ENCODE measurements around the gene LAMC1. TPM values are rescaled to one million over a fixed set of nuclear protein-coding genes. Genes with fewer than 3 reads are reported as not detected.

LAMC1 gene
- total and polyA plus RNA-seq, 5 donors from 2014 or later: 1.1 TPM; not detected in 4

- Mint-ChIP-seq H3K27ac (no peak overlapping the region), H3K4me3 (no peak overlapping the region), H3K27me3 (peaks cover 17% of the 10 kb centered on the region), H3K36me3 (no peaks in the 10 kb centered on the region), H3K9me3 (no peaks in the 10 kb centered on the region), H3K4me1 (no peaks in the 10 kb centered on the region)
- peaks cover 5% of the 10 kb centered on the region for H3K27me3 ChIP-seq (ENCODE audit: control insufficient read depth, insufficient read depth, low read length)
- H3K4me1 ChIP-seq (ENCODE audit: control insufficient read depth, insufficient read depth, low read length, poor library complexity, severe bottlenecking): no peaks in the 10 kb centered on the region
- H3K36me3 ChIP-seq (ENCODE audit: control insufficient read depth, insufficient read depth, low read length): no peaks in the 10 kb centered on the region
- ATAC-seq (ENCODE audit: low read depth in 2 of 2) (no peak), DNase-seq (no peak)
- no peaks in the 10 kb centered on the region for H3K9me3 ChIP-seq (ENCODE audit: control insufficient read depth in 2 of 2, low read length in 2 of 2)
- no peak overlapping the region for H3K4me3 ChIP-seq (ENCODE audit: low read depth, low read length)
- no peak overlapping the region for H3K27ac ChIP-seq (ENCODE audit: insufficient read depth, low read length, poor library complexity, severe bottlenecking)
These were observed 51.0 kb downstream of the LAMC1 start for GRCh38 chr1:183074215-183074614.

DNA sequence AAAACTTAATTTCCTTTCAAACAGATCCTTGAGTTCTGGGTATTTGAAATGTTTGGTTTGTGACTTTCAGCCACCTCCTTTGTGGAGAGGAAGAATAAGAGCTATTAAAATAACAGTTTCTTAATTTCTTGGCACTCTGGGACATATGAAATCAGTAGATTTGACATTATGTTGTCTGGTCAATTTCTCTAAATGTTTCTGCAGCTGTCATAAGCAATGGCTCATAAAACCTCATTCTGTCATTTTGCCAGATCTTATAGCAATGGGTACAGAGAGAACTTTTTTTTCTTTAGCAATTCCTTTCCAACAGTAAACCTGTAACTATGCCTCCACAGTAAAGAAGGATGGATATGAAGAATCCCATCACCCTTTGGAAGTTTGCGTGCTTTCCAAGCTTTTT is 52.6 kb downstream of the LAMC1 start:
- Mint-ChIP-seq H3K27ac (no peak overlapping the region), H3K36me3 (no peaks in the 10 kb centered on the region), H3K27me3 (peaks cover 7% of the 10 kb centered on the region), H3K4me1 (no peaks in the 10 kb centered on the region), H3K4me3 (no peak overlapping the region), H3K9me3 (no peaks in the 10 kb centered on the region)
- no peaks in the 10 kb centered on the region for H3K4me1 ChIP-seq (ENCODE audit: control insufficient read depth, insufficient read depth, low read length, poor library complexity, severe bottlenecking)
- no peak overlapping the region for H3K27ac ChIP-seq (ENCODE audit: insufficient read depth, low read length, poor library complexity, severe bottlenecking)
- H3K27me3 ChIP-seq (ENCODE audit: control insufficient read depth, insufficient read depth, low read length): peaks cover 5% of the 10 kb centered on the region
- no peak overlapping the region for H3K4me3 ChIP-seq (ENCODE audit: low read depth, low read length)
- H3K9me3 ChIP-seq (ENCODE audit: control insufficient read depth in 2 of 2, low read length in 2 of 2): no peaks in the 10 kb centered on the region
- no peaks in the 10 kb centered on the region for H3K36me3 ChIP-seq (ENCODE audit: control insufficient read depth, insufficient read depth, low read length)
- DNase-seq (no peak), ATAC-seq (ENCODE audit: low read depth in 2 of 2) (no peak)

DNA sequence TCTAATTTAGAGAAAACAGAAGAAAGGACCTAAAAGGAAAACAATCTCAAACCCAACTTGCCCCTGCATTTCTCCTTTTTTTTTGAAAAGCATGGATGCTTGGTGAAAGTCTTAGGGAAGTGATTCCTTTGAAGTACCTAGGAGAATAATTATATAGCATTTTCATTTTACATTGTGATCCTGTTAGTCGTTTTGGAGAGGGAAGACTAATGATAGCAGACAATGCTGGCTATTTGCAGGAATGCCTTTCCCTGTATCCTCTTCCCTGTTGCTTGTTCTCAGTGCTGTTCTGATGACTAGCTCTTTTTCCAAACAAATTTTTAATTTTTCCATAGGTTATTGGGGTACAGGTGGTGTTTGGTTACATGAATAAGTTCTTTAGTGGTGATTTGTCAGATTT is 53.9 kb downstream of the LAMC1 start:
- Mint-ChIP-seq H3K9me3 (no peaks in the 10 kb centered on the region), H3K27ac (no peak overlapping the region), H3K4me1 (no peaks in the 10 kb centered on the region), H3K36me3 (no peaks in the 10 kb centered on the region), H3K27me3 (peaks cover 7% of the 10 kb centered on the region), H3K4me3 (no peak overlapping the region)
- Histone ChIP-seq H3K4me1 (ENCODE audit: control insufficient read depth, insufficient read depth, low read length, poor library complexity, severe bottlenecking) (no peaks in the 10 kb centered on the region), H3K9me3 (ENCODE audit: control insufficient read depth in 2 of 2, low read length in 2 of 2) (no peaks in the 10 kb centered on the region), H3K36me3 (ENCODE audit: control insufficient read depth, insufficient read depth, low read length) (no peaks in the 10 kb centered on the region), H3K27ac (ENCODE audit: insufficient read depth, low read length, poor library complexity, severe bottlenecking) (no peak overlapping the region), H3K27me3 (ENCODE audit: control insufficient read depth, insufficient read depth, low read length) (no peaks in the 10 kb centered on the region), H3K4me3 (ENCODE audit: low read depth, low read length) (no peak overlapping the region)
- DNase-seq (no peak), ATAC-seq (ENCODE audit: low read depth in 2 of 2) (no peak)

DNA sequence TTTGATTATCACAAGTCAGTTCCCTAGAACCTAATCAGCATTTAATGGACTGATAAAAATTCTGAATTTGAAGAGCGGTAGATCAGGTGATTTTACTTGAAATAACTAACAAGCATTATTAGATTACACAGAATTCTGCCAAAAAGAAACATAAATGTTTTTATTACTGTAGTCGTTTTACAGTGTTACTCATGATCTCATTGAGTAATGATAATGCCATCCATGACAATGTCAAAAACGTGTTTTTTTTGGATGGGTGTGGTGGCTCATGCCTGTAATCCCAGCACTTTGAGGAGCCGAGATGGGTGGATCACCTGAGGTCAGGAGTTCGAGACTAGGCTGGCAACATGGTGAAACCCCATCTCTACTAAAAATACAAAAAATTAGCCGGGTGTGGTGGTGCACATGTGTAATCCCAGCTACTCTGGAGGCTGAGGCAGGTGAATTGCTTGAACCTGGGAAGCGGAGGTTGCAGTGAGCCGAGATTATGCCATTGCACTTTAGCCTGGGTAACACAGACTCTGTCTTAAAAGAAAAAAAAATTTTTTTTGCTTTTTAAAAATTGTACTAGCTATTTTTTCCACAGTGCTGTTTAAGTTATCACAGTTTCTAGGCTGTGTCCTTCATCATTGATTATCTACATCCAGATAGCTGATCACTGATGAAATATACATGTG is 56.6 kb downstream of the LAMC1 start:
- H3K27me3 ChIP-seq (ENCODE audit: control insufficient read depth, insufficient read depth, low read length): no peaks in the 10 kb centered on the region
- DNase-seq (no peak), ATAC-seq (ENCODE audit: low read depth in 2 of 2) (no peak)
- no peak overlapping the region for H3K4me3 Mint-ChIP-seq
- H3K4me3 ChIP-seq (ENCODE audit: low read depth, low read length): no peak overlapping the region
- peaks cover 0 to 2% (median 0%) of the 10 kb centered on the region in 7 donors for H3K9me3 Mint-ChIP-seq
- H3K9me3 ChIP-seq (ENCODE audit: control insufficient read depth in 2 of 2, low read length in 2 of 2): no peaks in the 10 kb centered on the region
- no peak overlapping the region for H3K27ac ChIP-seq (ENCODE audit: insufficient read depth, low read length, poor library complexity, severe bottlenecking)
- H3K27ac Mint-ChIP-seq: no peak overlapping the region
- no peaks in the 10 kb centered on the region for H3K4me1 Mint-ChIP-seq
- no peaks in the 10 kb centered on the region for H3K4me1 ChIP-seq (ENCODE audit: control insufficient read depth, insufficient read depth, low read length, poor library complexity, severe bottlenecking)
- no peaks in the 10 kb centered on the region for H3K36me3 Mint-ChIP-seq
- peaks cover 7% of the 10 kb centered on the region for H3K27me3 Mint-ChIP-seq
- no peaks in the 10 kb centered on the region for H3K36me3 ChIP-seq (ENCODE audit: control insufficient read depth, insufficient read depth, low read length)

DNA sequence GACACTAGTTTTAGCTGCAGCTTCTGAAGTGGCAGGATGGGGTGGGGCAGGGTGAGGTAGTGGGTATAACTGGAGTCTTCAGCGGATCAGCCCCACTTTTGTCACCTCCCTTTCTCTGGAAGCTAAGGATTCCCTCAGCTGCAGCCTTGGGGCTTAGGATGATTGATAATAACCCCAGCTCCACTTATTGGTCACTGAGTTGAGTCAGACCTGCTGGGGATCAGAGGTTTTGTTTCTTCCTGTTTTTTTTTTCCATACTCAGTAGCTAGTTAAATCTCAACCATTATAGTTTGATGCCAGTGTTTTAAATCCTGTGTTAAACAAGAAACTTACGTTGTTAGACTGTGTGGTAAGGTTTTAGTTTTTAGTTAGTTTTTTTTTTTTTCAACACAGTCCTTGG is 57.2 kb downstream of the LAMC1 start:
- Histone ChIP-seq H3K4me1 (ENCODE audit: control insufficient read depth, insufficient read depth, low read length, poor library complexity, severe bottlenecking) (no peaks in the 10 kb centered on the region), H3K9me3 (ENCODE audit: control insufficient read depth in 2 of 2, low read length in 2 of 2) (no peaks in the 10 kb centered on the region), H3K27ac (ENCODE audit: insufficient read depth, low read length, poor library complexity, severe bottlenecking) (no peak overlapping the region), H3K27me3 (ENCODE audit: control insufficient read depth, insufficient read depth, low read length) (no peaks in the 10 kb centered on the region), H3K4me3 (ENCODE audit: low read depth, low read length) (no peak overlapping the region), H3K36me3 (ENCODE audit: control insufficient read depth, insufficient read depth, low read length) (no peaks in the 10 kb centered on the region)
- no peaks in the 10 kb centered on the region for H3K4me1 Mint-ChIP-seq
- peaks cover 4% of the 10 kb centered on the region for H3K27me3 Mint-ChIP-seq
- H3K36me3 Mint-ChIP-seq: no peaks in the 10 kb centered on the region
- peaks cover 0 to 2% (median 0%) of the 10 kb centered on the region in 7 donors for H3K9me3 Mint-ChIP-seq
- H3K27ac Mint-ChIP-seq: no peak overlapping the region
- no peak overlapping the region for H3K4me3 Mint-ChIP-seq
- DNase-seq (no peak), ATAC-seq (ENCODE audit: low read depth in 2 of 2) (no peak)

GRCh38 chr1:183081402-183082120 is 58.3 kb downstream of the LAMC1 start:
- Histone ChIP-seq H3K4me1 (ENCODE audit: control insufficient read depth, insufficient read depth, low read length, poor library complexity, severe bottlenecking) (no peaks in the 10 kb centered on the region), H3K9me3 (ENCODE audit: control insufficient read depth in 2 of 2, low read length in 2 of 2) (no peaks in the 10 kb centered on the region), H3K4me3 (ENCODE audit: low read depth, low read length) (no peak overlapping the region), H3K36me3 (ENCODE audit: control insufficient read depth, insufficient read depth, low read length) (no peaks in the 10 kb centered on the region), H3K27me3 (ENCODE audit: control insufficient read depth, insufficient read depth, low read length) (no peaks in the 10 kb centered on the region), H3K27ac (ENCODE audit: insufficient read depth, low read length, poor library complexity, severe bottlenecking) (no peak overlapping the region)
- ATAC-seq (ENCODE audit: low read depth in 2 of 2) (no peak), DNase-seq (no peak)
- peaks cover 7% of the 10 kb centered on the region for H3K27me3 Mint-ChIP-seq
- no peaks in the 10 kb centered on the region for H3K36me3 Mint-ChIP-seq
- no peaks in the 10 kb centered on the region for H3K4me1 Mint-ChIP-seq
- H3K9me3 Mint-ChIP-seq: peaks cover 0 to 2% (median 0%) of the 10 kb centered on the region in 7 donors
- no peak overlapping the region for H3K27ac Mint-ChIP-seq
- no peak overlapping the region for H3K4me3 Mint-ChIP-seq

DNA sequence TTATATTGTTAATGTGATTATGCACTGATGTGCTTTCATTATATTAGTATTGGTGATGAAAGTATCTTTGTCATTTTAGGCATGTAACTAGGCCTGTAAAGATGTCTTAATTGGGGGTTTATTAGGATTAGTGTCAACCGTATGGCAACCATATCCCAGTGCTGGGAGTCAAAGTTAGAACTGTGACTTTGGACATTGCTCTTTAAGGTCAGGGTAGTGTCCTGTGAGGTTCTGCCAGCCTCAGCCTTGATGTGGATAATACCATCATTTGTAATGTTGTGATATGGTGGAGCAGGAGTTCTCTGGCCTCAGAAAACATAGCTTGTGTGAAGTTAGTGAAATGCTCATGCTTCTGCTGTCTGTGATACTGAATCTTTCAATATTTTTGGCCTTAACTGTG is 59.4 kb downstream of the LAMC1 start:
- H3K36me3 ChIP-seq (ENCODE audit: control insufficient read depth, insufficient read depth, low read length): no peaks in the 10 kb centered on the region
- DNase-seq: no peak
- Mint-ChIP-seq H3K27ac (no peak overlapping the region), H3K36me3 (no peaks in the 10 kb centered on the region), H3K4me1 (no peaks in the 10 kb centered on the region), H3K27me3 (peaks cover 9% of the 10 kb centered on the region), H3K9me3 (peaks cover 0 to 2% (median 0%) of the 10 kb centered on the region in 7 donors), H3K4me3 (no peak overlapping the region)
- no peak overlapping the region for H3K27ac ChIP-seq (ENCODE audit: insufficient read depth, low read length, poor library complexity, severe bottlenecking)
- no peaks in the 10 kb centered on the region for H3K27me3 ChIP-seq (ENCODE audit: control insufficient read depth, insufficient read depth, low read length)
- no peak overlapping the region for H3K4me3 ChIP-seq (ENCODE audit: low read depth, low read length)
- ATAC-seq (ENCODE audit: low read depth in 2 of 2): no peak
- H3K4me1 ChIP-seq (ENCODE audit: control insufficient read depth, insufficient read depth, low read length, poor library complexity, severe bottlenecking): no peaks in the 10 kb centered on the region
- no peaks in the 10 kb centered on the region for H3K9me3 ChIP-seq (ENCODE audit: control insufficient read depth in 2 of 2, low read length in 2 of 2)

GRCh38 chr1:183087001-183087400 is 63.8 kb downstream of the LAMC1 start:
- peaks cover 10% of the 10 kb centered on the region for H3K27me3 Mint-ChIP-seq
- H3K9me3 Mint-ChIP-seq: peaks cover 0 to 2% (median 0%) of the 10 kb centered on the region in 7 donors
- no peak overlapping the region for H3K4me3 Mint-ChIP-seq
- no peak overlapping the region for H3K27ac ChIP-seq (ENCODE audit: insufficient read depth, low read length, poor library complexity, severe bottlenecking)
- no peaks in the 10 kb centered on the region for H3K36me3 Mint-ChIP-seq
- no peak for DNase-seq
- H3K4me1 ChIP-seq (ENCODE audit: control insufficient read depth, insufficient read depth, low read length, poor library complexity, severe bottlenecking): no peaks in the 10 kb centered on the region
- H3K9me3 ChIP-seq (ENCODE audit: control insufficient read depth in 2 of 2, low read length in 2 of 2): no peaks in the 10 kb centered on the region
- no peaks in the 10 kb centered on the region for H3K36me3 ChIP-seq (ENCODE audit: control insufficient read depth, insufficient read depth, low read length)
- H3K27ac Mint-ChIP-seq: no peak overlapping the region
- H3K27me3 ChIP-seq (ENCODE audit: control insufficient read depth, insufficient read depth, low read length): peaks cover 1% of the 10 kb centered on the region
- no peak for ATAC-seq (ENCODE audit: low read depth in 2 of 2)
- no peak overlapping the region for H3K4me3 ChIP-seq (ENCODE audit: low read depth, low read length)
- H3K4me1 Mint-ChIP-seq: no peaks in the 10 kb centered on the region
